Activated CD4-positive, alpha-beta memory T cell treated with anti-CD3 and anti-CD28 coated beads for 36 hours (primary cell): ENCODE data around the gene ZBTB9. TPM values are rescaled to one million over a fixed set of nuclear protein-coding genes. Genes with fewer than 3 reads are reported as not detected.

Experiments
- microRNA-seq: library from miRNA; unstranded; fragments of <30 nt; microRNA quantifications from one replicate; pipeline ENCODE4 v1.2.0, GENCODE V29; 2022; ENCODE audit warnings: borderline number of aligned reads, borderline microRNAs expressed, borderline replicate concordance
- total RNA-seq, 2 experiments: library from RNA; stranded (reverse); gene quantifications; one replicate each; pipeline ENCODE4 v1.2.3, GENCODE V29; 2021

The ZBTB9 gene
- total RNA-seq, 2 experiments from 2014 or later = 9.7 to 10.1 TPM

Small RNAs within 50 kb of the gene (microRNA-seq; reads per million reads assigned to microRNA genes)
- gene MIR5004 = not detected

Other genes with a start within 250 kb of the ZBTB9 start
- 10 to 100 TPM; 35.3 to 36.1 TPM for gene HSD17B8, start 249.9 kb upstream of the ZBTB9 start, total RNA-seq
- 10 to 100 TPM; 25.4 to 28.4 TPM for gene RING1, start 246.1 kb upstream of the ZBTB9 start, total RNA-seq
- gene VPS52, start 182.7 kb upstream of the ZBTB9 start, total RNA-seq = 10 to 100 TPM; 32.7 to 33.7 TPM
- gene RPS18, start 182.5 kb upstream of the ZBTB9 start, total RNA-seq = 1,000 to 10,000 TPM; 4,372 to 4,391 TPM
- 1 to 10 TPM; 5.9 to 6.7 TPM for gene B3GALT4, start 177.5 kb upstream of the ZBTB9 start, total RNA-seq
- 10 to 100 TPM; 59.4 to 60.7 TPM for gene WDR46, start 165.3 kb upstream of the ZBTB9 start, total RNA-seq
- 10 to 100 TPM; 78.5 to 90.9 TPM for gene PFDN6, start 165.0 kb upstream of the ZBTB9 start, total RNA-seq
- gene RGL2, start 155.6 kb upstream of the ZBTB9 start, total RNA-seq = 10 to 100 TPM; 24.6 to 26.0 TPM
- 100 to 1,000 TPM; 202 to 213 TPM for gene TAPBP, start 140.5 kb upstream of the ZBTB9 start, total RNA-seq
- 10 to 100 TPM; 11.0 to 12.1 TPM for gene ZBTB22, start 136.8 kb upstream of the ZBTB9 start, total RNA-seq
- 10 to 100 TPM; 60.5 to 64.1 TPM for gene DAXX, start 131.6 kb upstream of the ZBTB9 start, total RNA-seq
- gene KIFC1, start 62.8 kb upstream of the ZBTB9 start, total RNA-seq = 100 to 1,000 TPM in 1 of 2 experiments, 10 to 100 TPM in 1; 94.6 to 103 TPM
- gene PHF1, start 43.6 kb upstream of the ZBTB9 start, total RNA-seq = 10 to 100 TPM; 32.4 to 42.3 TPM
- gene CUTA, start 36.5 kb upstream of the ZBTB9 start, total RNA-seq = 100 to 1,000 TPM; 190 to 198 TPM
- gene SYNGAP1, start 34.5 kb upstream of the ZBTB9 start, total RNA-seq = 10 to 100 TPM; 34.3 to 35.8 TPM
- 10 to 100 TPM; 56.3 to 57.7 TPM for gene BAK1, start 125.7 kb downstream of the ZBTB9 start, total RNA-seq
- gene ITPR3, start 166.7 kb downstream of the ZBTB9 start, total RNA-seq = 10 to 100 TPM; 41.6 to 45.6 TPM